COLO829 (cell line): ENCODE data around the gene REEP1.
"Not testable (repeated sequence)": the region's sequence is repeated elsewhere in the genome, so short reads cannot be mapped to it uniquely, and the experiment has no call there.

Experiments
- DNase-seq: peaks from one replicate; pipeline ENCODE4 v3.0.0; 2012; ENCODE audit warnings: low spot score

The REEP1 gene

GRCh38 chr2:86224645-86225355, 112.6 kb downstream of the REEP1 start:
- no peak for DNase-seq

- DNase-seq, result no peak
Observed at GRCh38 chr2:86223927-86224560, 113.4 kb downstream of the REEP1 start.

- no peak for DNase-seq
Observed at GRCh38 chr2:86223140-86223926, 114.1 kb downstream of the REEP1 start.

- peak; percentile 57 for DNase-seq
Observed at GRCh38 chr2:86221066-86221684, 116.3 kb downstream of the REEP1 start.

- DNase-seq, result no peak
Observed at GRCh38 chr2:86219896-86220295, 117.5 kb downstream of the REEP1 start.

- no peak for DNase-seq
Observed at GRCh38 chr2:86218124-86218523, 119.3 kb downstream of the REEP1 start.

- peak; percentile 20 for DNase-seq
Observed at GRCh38 chr2:86216575-86217555, 120.6 kb downstream of the REEP1 start.

GRCh38 chr2:86214503-86214832, 123.0 kb downstream of the REEP1 start:
- DNase-seq, result no peak

GRCh38 chr2:86213699-86214502, 123.5 kb downstream of the REEP1 start:
- no peak for DNase-seq

GRCh38 chr2:86213056-86213455, 124.4 kb downstream of the REEP1 start:
- no peak for DNase-seq

GRCh38 chr2:86211796-86212188, 125.6 kb downstream of the REEP1 start:
- no peak for DNase-seq

GRCh38 chr2:86211033-86211795, 126.2 kb downstream of the REEP1 start:
- DNase-seq, result no peak

GRCh38 chr2:86204458-86204857, 133.0 kb downstream of the REEP1 start:
- no peak for DNase-seq

GRCh38 chr2:86203614-86204013, 133.8 kb downstream of the REEP1 start:
- no peak for DNase-seq

GRCh38 chr2:86202702-86203101, 134.7 kb downstream of the REEP1 start:
- no peak for DNase-seq

- no peak for DNase-seq
Observed at GRCh38 chr2:86202336-86202692, 135.1 kb downstream of the REEP1 start.

- DNase-seq, result peak; percentile 68
Observed at GRCh38 chr2:86201671-86202335, 135.6 kb downstream of the REEP1 start.

- DNase-seq, result not testable (repeated sequence)
Observed at GRCh38 chr2:86200564-86200963, 136.9 kb downstream of the REEP1 start.

GRCh38 chr2:86199834-86200177, 137.6 kb downstream of the REEP1 start:
- DNase-seq, result no peak
